Measurements from ENCODE around the gene DHX29. TPM values are rescaled to one million over a fixed set of nuclear protein-coding genes. Genes with fewer than 3 reads are reported as not detected.

Gene DHX29
- total RNA-seq, 1 donor from 2014 or later = 20.4 TPM

- H3K9ac ChIP-seq (ENCODE audit: low read depth in 1 of 3, low read length in 3 of 3) = peak overlapping the region in 1 of 3 donors; percentile 18
- H3K27me3 ChIP-seq (ENCODE audit: control insufficient read depth in 3 of 3, insufficient read depth in 3 of 3, low read length in 3 of 3) = no peaks in the 10 kb centered on the region
- peaks cover 19 to 26% (median 20%) of the 10 kb centered on the region in 3 donors for H3K4me1 ChIP-seq (ENCODE audit: control insufficient read depth in 3 of 3, insufficient read depth in 3 of 3, low read length in 3 of 3)
- H3K9me3 ChIP-seq (ENCODE audit: control insufficient read depth in 3 of 3, low read length in 3 of 3) = no peaks in the 10 kb centered on the region
- peak overlapping the region; percentile 3 for H3K27ac ChIP-seq (ENCODE audit: low read depth, low read length)
- peaks cover 4 to 6% (median 6%) of the 10 kb centered on the region in 3 donors for H3K36me3 ChIP-seq (ENCODE audit: control insufficient read depth in 3 of 3, insufficient read depth in 3 of 3, low read length in 3 of 3)
- H3K4me3 ChIP-seq (ENCODE audit: low read length in 3 of 3) = no peak overlapping the region
Measured at GRCh38 chr5:55303238-55303690, 4.2 kb downstream of the DHX29 start.

- H3K36me3 ChIP-seq (ENCODE audit: control insufficient read depth in 3 of 3, insufficient read depth in 3 of 3, low read length in 3 of 3) = peaks cover 4 to 17% (median 6%) of the 10 kb centered on the region in 3 donors
- peaks cover 12 to 18% (median 15%) of the 10 kb centered on the region in 3 donors for H3K4me1 ChIP-seq (ENCODE audit: control insufficient read depth in 3 of 3, insufficient read depth in 3 of 3, low read length in 3 of 3)
- no peak overlapping the region for H3K4me3 ChIP-seq (ENCODE audit: low read length in 3 of 3)
- no peaks in the 10 kb centered on the region for H3K27me3 ChIP-seq (ENCODE audit: control insufficient read depth in 3 of 3, insufficient read depth in 3 of 3, low read length in 3 of 3)
- no peak overlapping the region for H3K27ac ChIP-seq (ENCODE audit: low read depth, low read length)
- no peak overlapping the region for H3K9ac ChIP-seq (ENCODE audit: low read depth in 1 of 3, low read length in 3 of 3)
- H3K9me3 ChIP-seq (ENCODE audit: control insufficient read depth in 3 of 3, low read length in 3 of 3) = no peaks in the 10 kb centered on the region
Measured at GRCh38 chr5:55300890-55301289, 6.6 kb downstream of the DHX29 start.

DNA sequence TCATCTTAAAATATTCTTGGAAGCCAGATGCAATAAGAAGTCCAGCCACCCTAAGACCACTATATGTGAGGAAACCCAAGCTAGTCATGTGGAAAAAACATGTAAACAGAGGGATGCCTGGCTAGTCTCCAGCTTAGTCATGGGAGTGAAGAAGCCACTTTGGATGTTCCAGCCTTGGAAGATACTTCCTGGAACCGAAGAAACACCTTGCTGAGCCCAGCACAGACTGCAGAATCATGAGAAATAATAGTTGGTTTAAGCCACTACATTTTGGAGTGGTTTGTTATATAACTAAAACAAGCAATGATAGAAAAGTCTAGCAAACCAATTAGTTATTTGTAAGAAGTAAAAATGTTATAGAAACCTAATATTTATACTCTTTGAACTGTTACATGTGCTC lies 12.6 kb downstream of the DHX29 start:
- no peaks in the 10 kb centered on the region for H3K27me3 ChIP-seq (ENCODE audit: control insufficient read depth in 3 of 3, insufficient read depth in 3 of 3, low read length in 3 of 3)
- H3K9me3 ChIP-seq (ENCODE audit: control insufficient read depth in 3 of 3, low read length in 3 of 3) = no peaks in the 10 kb centered on the region
- H3K4me1 ChIP-seq (ENCODE audit: control insufficient read depth in 3 of 3, insufficient read depth in 3 of 3, low read length in 3 of 3) = no peaks in the 10 kb centered on the region
- no peak overlapping the region for H3K9ac ChIP-seq (ENCODE audit: low read depth in 1 of 3, low read length in 3 of 3)
- H3K36me3 ChIP-seq (ENCODE audit: control insufficient read depth in 3 of 3, insufficient read depth in 3 of 3, low read length in 3 of 3) = peaks cover 21 to 49% (median 43%) of the 10 kb centered on the region in 3 donors
- no peak overlapping the region for H3K4me3 ChIP-seq (ENCODE audit: low read length in 3 of 3)
- no peak overlapping the region for H3K27ac ChIP-seq (ENCODE audit: low read depth, low read length)

DNA sequence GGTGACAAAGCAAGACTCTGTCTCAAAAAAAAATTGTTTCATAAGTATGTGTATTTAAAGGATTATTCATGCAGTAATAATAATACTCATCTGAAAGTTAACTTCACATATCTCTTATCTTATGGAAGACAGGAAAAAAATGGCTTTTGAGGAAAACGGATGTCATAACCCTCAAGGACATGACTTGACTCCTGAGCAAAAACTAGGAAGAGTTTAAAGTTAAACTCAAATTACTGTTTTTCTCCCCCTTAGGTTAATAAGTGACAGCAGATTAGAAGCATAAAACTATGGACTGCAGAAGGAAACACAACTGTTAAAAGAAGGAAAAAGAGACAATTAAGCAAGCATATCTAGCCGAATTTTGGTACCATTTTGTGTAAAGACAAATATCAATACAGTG lies 16.5 kb downstream of the DHX29 start:
- Histone ChIP-seq H3K4me3 (ENCODE audit: low read length in 3 of 3) (no peak overlapping the region), H3K4me1 (ENCODE audit: control insufficient read depth in 3 of 3, insufficient read depth in 3 of 3, low read length in 3 of 3) (no peaks in the 10 kb centered on the region), H3K27ac (ENCODE audit: low read depth, low read length) (no peak overlapping the region), H3K27me3 (ENCODE audit: control insufficient read depth in 3 of 3, insufficient read depth in 3 of 3, low read length in 3 of 3) (no peaks in the 10 kb centered on the region), H3K36me3 (ENCODE audit: control insufficient read depth in 3 of 3, insufficient read depth in 3 of 3, low read length in 3 of 3) (peaks cover 37 to 69% (median 57%) of the 10 kb centered on the region in 3 donors), H3K9ac (ENCODE audit: low read depth in 1 of 3, low read length in 3 of 3) (no peak overlapping the region), H3K9me3 (ENCODE audit: control insufficient read depth in 3 of 3, low read length in 3 of 3) (no peaks in the 10 kb centered on the region)

- Histone ChIP-seq H3K4me3 (ENCODE audit: low read length in 3 of 3) (no peak overlapping the region), H3K9me3 (ENCODE audit: control insufficient read depth in 3 of 3, low read length in 3 of 3) (no peaks in the 10 kb centered on the region), H3K36me3 (ENCODE audit: control insufficient read depth in 3 of 3, insufficient read depth in 3 of 3, low read length in 3 of 3) (peaks cover 36 to 73% (median 57%) of the 10 kb centered on the region in 3 donors), H3K27ac (ENCODE audit: low read depth, low read length) (no peak overlapping the region), H3K9ac (ENCODE audit: low read depth in 1 of 3, low read length in 3 of 3) (no peak overlapping the region), H3K27me3 (ENCODE audit: control insufficient read depth in 3 of 3, insufficient read depth in 3 of 3, low read length in 3 of 3) (no peaks in the 10 kb centered on the region), H3K4me1 (ENCODE audit: control insufficient read depth in 3 of 3, insufficient read depth in 3 of 3, low read length in 3 of 3) (no peaks in the 10 kb centered on the region)
Measured at GRCh38 chr5:55289808-55290207, 17.7 kb downstream of the DHX29 start.

DNA sequence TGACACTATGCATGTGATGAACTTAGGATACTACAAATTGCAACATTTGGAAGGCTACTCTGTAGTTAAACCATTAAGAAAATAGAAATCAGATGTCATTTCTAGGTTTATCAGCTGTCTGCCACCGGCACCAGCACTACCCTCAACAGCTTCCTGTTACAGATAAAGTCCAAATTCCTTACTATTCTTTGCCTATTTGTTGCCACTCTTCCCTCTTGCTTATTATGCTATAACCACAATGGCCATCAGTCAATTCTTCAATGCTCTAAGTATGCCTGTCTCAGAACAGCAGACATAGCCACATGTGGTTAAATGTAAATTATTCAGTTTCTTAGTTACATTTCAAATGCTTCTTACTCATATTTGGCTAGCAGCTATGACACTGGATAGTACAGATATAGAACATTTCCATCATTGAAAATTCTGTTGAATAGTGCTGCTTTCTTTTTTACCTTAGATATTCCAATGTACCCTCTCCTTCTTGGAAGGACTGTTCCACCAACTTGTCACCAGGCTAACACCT lies 21.0 kb downstream of the DHX29 start:
- H3K27ac ChIP-seq (ENCODE audit: low read depth, low read length) = no peak overlapping the region
- H3K9me3 ChIP-seq (ENCODE audit: control insufficient read depth in 3 of 3, low read length in 3 of 3) = no peaks in the 10 kb centered on the region
- H3K9ac ChIP-seq (ENCODE audit: low read depth in 1 of 3, low read length in 3 of 3) = no peak overlapping the region
- H3K27me3 ChIP-seq (ENCODE audit: control insufficient read depth in 3 of 3, insufficient read depth in 3 of 3, low read length in 3 of 3) = no peaks in the 10 kb centered on the region
- H3K4me3 ChIP-seq (ENCODE audit: low read length in 3 of 3) = no peak overlapping the region
- no peaks in the 10 kb centered on the region for H3K4me1 ChIP-seq (ENCODE audit: control insufficient read depth in 3 of 3, insufficient read depth in 3 of 3, low read length in 3 of 3)
- H3K36me3 ChIP-seq (ENCODE audit: control insufficient read depth in 3 of 3, insufficient read depth in 3 of 3, low read length in 3 of 3) = peaks cover 30 to 63% (median 60%) of the 10 kb centered on the region in 3 donors

- no peak overlapping the region for H3K9ac ChIP-seq (ENCODE audit: low read depth in 1 of 3, low read length in 3 of 3)
- H3K9me3 ChIP-seq (ENCODE audit: control insufficient read depth in 3 of 3, low read length in 3 of 3) = no peaks in the 10 kb centered on the region
- no peak overlapping the region for H3K27ac ChIP-seq (ENCODE audit: low read depth, low read length)
- H3K4me1 ChIP-seq (ENCODE audit: control insufficient read depth in 3 of 3, insufficient read depth in 3 of 3, low read length in 3 of 3) = no peaks in the 10 kb centered on the region
- no peaks in the 10 kb centered on the region for H3K27me3 ChIP-seq (ENCODE audit: control insufficient read depth in 3 of 3, insufficient read depth in 3 of 3, low read length in 3 of 3)
- peaks cover 26 to 60% (median 51%) of the 10 kb centered on the region in 3 donors for H3K36me3 ChIP-seq (ENCODE audit: control insufficient read depth in 3 of 3, insufficient read depth in 3 of 3, low read length in 3 of 3)
- no peak overlapping the region for H3K4me3 ChIP-seq (ENCODE audit: low read length in 3 of 3)
Measured at GRCh38 chr5:55278778-55279177, 28.7 kb downstream of the DHX29 start.

DNA sequence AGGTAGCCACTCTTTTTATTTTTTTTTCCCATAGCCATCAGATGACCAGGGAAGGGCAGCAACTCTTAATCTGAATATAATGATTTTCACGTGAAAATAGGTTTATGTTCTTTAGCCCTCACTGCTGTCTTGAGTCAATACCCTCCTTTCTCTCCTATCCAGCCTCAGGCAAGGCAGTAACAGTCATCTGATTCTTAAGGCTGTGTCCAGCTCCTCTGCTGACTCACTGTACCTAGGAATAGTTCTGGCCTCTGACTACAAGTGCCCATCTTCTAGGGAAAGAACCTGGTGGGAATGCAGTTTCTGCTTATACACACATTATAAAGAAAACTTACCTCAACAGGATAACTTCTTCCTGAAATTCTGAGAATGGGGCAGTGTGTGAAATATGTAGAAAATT lies 30.7 kb downstream of the DHX29 start:
- no peaks in the 10 kb centered on the region for H3K9me3 ChIP-seq (ENCODE audit: control insufficient read depth in 3 of 3, low read length in 3 of 3)
- H3K9ac ChIP-seq (ENCODE audit: low read depth in 1 of 3, low read length in 3 of 3) = no peak overlapping the region
- H3K4me3 ChIP-seq (ENCODE audit: low read length in 3 of 3) = no peak overlapping the region
- no peaks in the 10 kb centered on the region for H3K4me1 ChIP-seq (ENCODE audit: control insufficient read depth in 3 of 3, insufficient read depth in 3 of 3, low read length in 3 of 3)
- H3K27me3 ChIP-seq (ENCODE audit: control insufficient read depth in 3 of 3, insufficient read depth in 3 of 3, low read length in 3 of 3) = no peaks in the 10 kb centered on the region
- peaks cover 23 to 56% (median 51%) of the 10 kb centered on the region in 3 donors for H3K36me3 ChIP-seq (ENCODE audit: control insufficient read depth in 3 of 3, insufficient read depth in 3 of 3, low read length in 3 of 3)
- no peak overlapping the region for H3K27ac ChIP-seq (ENCODE audit: low read depth, low read length)

GRCh38 chr5:55258339-55258738 lies 49.2 kb downstream of the DHX29 start:
- no peaks in the 10 kb centered on the region for H3K4me1 ChIP-seq (ENCODE audit: control insufficient read depth in 3 of 3, insufficient read depth in 3 of 3, low read length in 3 of 3)
- H3K27ac ChIP-seq (ENCODE audit: low read depth, low read length) = no peak overlapping the region
- H3K9me3 ChIP-seq (ENCODE audit: control insufficient read depth in 3 of 3, low read length in 3 of 3) = no peaks in the 10 kb centered on the region
- no peak overlapping the region for H3K4me3 ChIP-seq (ENCODE audit: low read length in 3 of 3)
- no peaks in the 10 kb centered on the region for H3K27me3 ChIP-seq (ENCODE audit: control insufficient read depth in 3 of 3, insufficient read depth in 3 of 3, low read length in 3 of 3)
- peaks cover 14 to 55% (median 48%) of the 10 kb centered on the region in 3 donors for H3K36me3 ChIP-seq (ENCODE audit: control insufficient read depth in 3 of 3, insufficient read depth in 3 of 3, low read length in 3 of 3)
- no peak overlapping the region for H3K9ac ChIP-seq (ENCODE audit: low read depth in 1 of 3, low read length in 3 of 3)

DNA sequence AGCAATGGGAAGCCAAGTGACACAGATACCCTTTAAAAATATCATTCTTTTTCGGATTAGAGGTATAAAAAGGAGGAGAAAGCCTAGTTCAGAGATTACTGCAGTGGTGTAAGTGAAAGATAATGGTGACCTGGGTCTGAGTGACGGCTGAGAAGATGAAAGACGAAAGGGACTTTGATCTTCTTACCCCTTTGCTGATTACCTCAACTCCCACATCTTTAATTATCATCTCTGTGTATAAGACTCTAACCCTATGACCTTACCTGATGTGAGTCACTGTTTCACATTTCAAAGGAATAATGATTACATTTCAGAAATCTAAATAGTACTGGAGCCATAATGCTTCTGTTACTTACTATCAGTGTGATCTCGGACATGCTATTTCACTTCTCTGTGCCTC lies 52.7 kb downstream of the DHX29 start:
- no peaks in the 10 kb centered on the region for H3K9me3 ChIP-seq (ENCODE audit: control insufficient read depth in 3 of 3, low read length in 3 of 3)
- no peak overlapping the region for H3K9ac ChIP-seq (ENCODE audit: low read depth in 1 of 3, low read length in 3 of 3)
- H3K4me3 ChIP-seq (ENCODE audit: low read length in 3 of 3) = no peak overlapping the region
- peaks cover 10 to 40% (median 38%) of the 10 kb centered on the region in 3 donors for H3K36me3 ChIP-seq (ENCODE audit: control insufficient read depth in 3 of 3, insufficient read depth in 3 of 3, low read length in 3 of 3)
- H3K4me1 ChIP-seq (ENCODE audit: control insufficient read depth in 3 of 3, insufficient read depth in 3 of 3, low read length in 3 of 3) = no peaks in the 10 kb centered on the region
- no peak overlapping the region for H3K27ac ChIP-seq (ENCODE audit: low read depth, low read length)
- no peaks in the 10 kb centered on the region for H3K27me3 ChIP-seq (ENCODE audit: control insufficient read depth in 3 of 3, insufficient read depth in 3 of 3, low read length in 3 of 3)
